ENCODE measurements around the gene SLC38A11.

The SLC38A11 gene

GRCh38 chr2:164913640-164914350 is 41.5 kb downstream of the SLC38A11 start:
- peak; percentile 18 for DNase-seq (ENCODE audit: low spot score)

- no peak for DNase-seq (ENCODE audit: low spot score)
These were observed 42.3 kb downstream of the SLC38A11 start for GRCh38 chr2:164913011-164913410.

DNA sequence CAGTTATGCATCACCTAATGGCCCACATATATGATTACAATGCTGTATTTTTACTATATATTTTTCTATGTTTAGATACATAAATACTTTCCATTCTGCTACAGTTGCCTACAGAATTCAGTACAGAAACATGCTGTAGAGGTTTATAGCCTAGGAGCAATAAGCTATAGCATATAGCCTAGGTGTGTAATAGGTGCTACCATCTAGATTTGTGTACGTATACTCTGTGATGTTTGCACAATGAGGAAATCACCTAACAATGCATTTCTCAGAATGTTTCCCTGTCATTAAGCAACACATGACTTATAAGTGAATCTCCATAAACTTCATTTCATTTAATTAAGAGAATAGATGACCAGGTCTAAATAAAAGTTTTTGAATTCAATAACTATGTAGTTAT is 43.5 kb downstream of the SLC38A11 start:
- no peak for DNase-seq (ENCODE audit: low spot score)

DNA sequence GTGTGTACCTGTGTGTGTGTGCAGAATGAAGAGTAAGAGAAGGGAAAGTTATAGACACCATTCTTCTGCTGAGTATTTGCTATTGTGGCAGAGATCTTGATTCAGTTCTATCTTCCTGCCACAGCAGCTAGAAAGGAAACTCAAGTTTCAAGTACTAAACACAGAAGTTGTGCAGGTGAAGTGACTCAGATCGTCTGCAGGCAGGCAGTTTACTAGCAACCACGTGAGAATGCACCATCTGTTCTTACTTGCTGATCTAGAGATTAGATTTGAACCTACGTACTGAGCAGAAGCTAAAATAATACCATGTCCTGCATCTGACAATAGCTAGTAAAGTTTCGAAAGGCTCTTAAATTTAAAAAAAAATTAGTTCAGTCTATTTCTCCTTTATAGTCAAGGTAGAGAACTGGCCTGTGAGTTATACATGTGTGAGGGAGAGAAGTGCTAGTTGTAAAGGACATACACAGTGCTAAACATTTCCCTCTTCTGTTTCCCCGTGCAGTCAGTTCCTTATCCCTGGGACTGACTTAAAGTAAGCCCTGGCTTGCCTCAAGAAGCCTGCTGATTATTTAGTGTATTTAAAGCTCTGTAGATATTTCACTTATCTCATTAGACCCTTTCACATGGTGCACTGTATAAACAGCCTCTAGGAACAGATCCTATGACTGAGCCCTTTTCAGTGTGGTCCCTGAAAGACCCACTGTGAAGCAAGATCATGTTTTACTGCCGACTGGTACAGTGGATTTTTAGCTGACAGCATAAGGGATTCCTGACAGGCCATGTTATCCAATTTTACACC is 45.0 kb downstream of the SLC38A11 start:
- DNase-seq (ENCODE audit: low spot score), result peak; percentile 9

DNA sequence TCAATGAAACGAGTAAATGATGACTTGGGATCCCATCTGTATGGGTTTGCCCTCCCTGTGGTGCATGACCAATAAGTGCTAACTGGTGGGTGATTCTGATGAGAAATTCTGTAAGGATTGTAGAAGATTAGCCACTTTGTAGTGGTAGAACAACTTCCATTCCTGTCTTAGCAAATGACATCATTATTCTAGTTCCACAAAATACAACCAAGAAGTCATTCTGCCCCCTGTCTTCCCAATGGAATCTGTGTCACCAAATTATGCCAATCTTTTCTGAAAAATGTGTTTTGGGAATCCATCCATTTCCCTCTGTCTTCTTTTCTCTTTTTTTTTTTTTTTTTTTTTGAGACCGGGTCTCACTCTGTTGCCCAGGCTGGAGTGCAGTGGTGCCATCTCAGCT is 48.4 kb downstream of the SLC38A11 start:
- DNase-seq (ENCODE audit: low spot score), result no peak

- DNase-seq (ENCODE audit: low spot score), result no peak
These were observed 50.0 kb downstream of the SLC38A11 start for GRCh38 chr2:164905307-164905706.

DNA sequence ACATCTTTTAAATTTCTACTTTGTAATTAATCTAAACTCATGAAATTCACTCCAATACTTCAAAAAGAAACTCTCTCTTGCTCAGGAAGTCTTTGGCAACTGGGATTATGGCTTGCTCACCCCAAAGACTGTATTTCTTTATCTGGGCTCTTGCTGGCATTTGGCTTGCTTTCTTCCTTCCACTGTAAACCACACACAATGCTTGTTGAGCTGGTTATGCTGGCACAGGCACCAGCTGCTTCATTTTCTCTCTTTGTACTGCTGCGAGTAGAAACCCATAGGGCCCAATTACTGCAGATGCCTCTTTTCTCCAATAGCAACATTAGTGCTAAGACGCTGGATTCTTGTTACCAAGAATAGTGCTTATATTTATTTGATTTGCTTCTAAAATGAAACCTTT is 51.4 kb downstream of the SLC38A11 start:
- no peak for DNase-seq (ENCODE audit: low spot score)

DNA sequence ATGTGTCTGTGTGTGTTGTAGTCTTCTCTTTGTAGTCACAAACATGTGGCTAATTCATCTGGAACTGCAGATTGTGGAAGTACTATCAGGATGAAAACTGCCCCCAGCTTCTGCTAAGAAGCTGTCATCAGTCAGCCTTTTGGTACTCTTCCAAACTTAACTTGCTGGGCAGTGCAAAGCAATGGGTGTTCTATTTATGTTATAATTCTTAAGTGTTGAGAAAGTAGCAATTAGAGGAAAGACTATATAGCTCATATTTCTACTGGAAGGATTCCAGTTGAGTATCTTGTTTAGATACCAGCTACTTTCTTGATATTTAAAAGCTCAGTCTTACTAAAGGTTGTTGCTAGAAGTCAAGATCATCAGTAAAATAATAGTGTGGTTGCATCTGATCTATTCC is 52.1 kb downstream of the SLC38A11 start:
- DNase-seq (ENCODE audit: low spot score), result no peak

- no peak for DNase-seq (ENCODE audit: low spot score)
These were observed 56.2 kb downstream of the SLC38A11 start for GRCh38 chr2:164899121-164899520.

GRCh38 chr2:164898475-164898874 is 56.9 kb downstream of the SLC38A11 start:
- DNase-seq (ENCODE audit: low spot score), result no peak

GRCh38 chr2:164897469-164898260 is 57.7 kb downstream of the SLC38A11 start:
- DNase-seq (ENCODE audit: low spot score), result no peak

GRCh38 chr2:164896634-164897355 is 58.5 kb downstream of the SLC38A11 start:
- peak; percentile 5 for DNase-seq (ENCODE audit: low spot score)

DNA sequence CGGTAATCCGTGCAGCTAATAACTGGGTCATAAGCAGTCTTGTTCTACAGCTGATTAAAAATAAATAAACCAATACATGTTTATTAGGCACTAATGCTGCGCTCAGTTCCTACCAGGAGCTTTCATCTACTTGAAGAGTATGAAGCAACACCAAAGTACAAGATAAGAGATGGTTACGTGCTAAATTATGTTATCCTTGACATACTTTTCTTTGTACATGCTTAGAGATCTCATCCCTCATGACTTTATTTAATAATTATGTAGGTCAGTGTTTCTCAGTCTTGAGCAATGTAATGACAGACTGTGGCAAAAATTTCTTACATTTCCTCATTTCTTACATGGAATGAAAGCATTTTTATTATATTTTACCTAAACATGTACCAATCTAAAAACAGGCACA is 59.1 kb downstream of the SLC38A11 start:
- DNase-seq (ENCODE audit: low spot score), result no peak

DNA sequence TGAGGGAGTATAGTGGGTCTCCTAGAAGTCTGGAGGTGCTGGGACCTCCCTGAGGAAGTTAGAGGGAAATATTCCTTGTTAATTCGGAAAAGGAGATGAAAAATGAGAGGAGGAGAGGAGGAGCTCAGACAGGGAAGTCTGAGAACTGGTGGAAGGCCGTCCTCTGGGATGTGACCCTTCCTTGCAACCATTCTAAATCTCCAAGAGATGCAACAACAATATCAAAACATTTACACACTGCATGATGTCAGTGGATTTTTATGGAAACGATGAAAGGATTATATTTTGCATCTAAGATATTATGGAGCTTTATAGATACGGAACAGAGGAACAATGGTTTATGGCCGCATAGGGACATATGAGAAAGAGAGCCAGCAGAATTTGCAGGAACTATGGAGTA is 63.9 kb downstream of the SLC38A11 start:
- DNase-seq (ENCODE audit: low spot score), result no peak

- DNase-seq (ENCODE audit: low spot score), result no peak
These were observed 64.8 kb downstream of the SLC38A11 start for GRCh38 chr2:164890544-164890943.

DNA sequence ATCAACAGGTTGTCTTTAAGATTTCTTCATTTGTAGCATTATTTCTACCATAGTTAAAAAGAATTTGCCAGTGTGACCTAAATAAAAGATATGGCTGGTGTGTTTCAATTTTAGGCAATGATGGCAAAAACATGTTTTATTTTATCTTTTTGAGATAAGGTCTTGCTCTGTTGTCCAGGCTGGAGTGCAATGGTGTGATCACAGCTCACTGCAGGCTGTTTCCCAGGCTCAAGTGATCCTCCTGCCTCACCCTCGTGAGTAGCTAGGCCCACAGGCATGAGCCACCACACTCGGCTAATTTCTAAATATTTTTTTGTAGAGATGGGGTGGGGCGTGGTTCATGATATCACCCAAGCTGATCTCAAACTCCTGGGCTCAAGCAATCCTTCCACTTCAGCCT is 66.7 kb downstream of the SLC38A11 start:
- DNase-seq (ENCODE audit: low spot score), result no peak

GRCh38 chr2:164887434-164888144 is 67.7 kb downstream of the SLC38A11 start:
- DNase-seq (ENCODE audit: low spot score), result no peak

DNA sequence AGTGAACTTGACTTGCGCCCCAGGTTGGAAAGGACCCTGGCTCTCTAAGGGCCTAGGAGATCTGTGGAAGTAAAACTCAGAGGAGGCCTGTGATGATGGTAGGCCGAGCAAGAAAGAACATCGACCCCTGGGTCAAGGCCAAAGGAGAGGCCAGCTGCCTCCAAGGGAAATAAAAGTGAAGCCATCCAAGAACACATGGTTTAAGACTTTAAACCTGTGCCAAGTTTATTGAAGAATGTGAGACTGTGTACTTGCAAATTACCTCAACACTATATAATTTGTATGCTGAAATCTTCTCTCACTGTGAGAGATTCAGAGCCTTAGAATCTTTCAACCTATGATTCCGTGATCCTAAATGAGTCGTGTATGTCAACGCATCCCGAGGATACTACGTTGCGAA is 73.0 kb downstream of the SLC38A11 start:
- no peak for DNase-seq (ENCODE audit: low spot score)

- DNase-seq (ENCODE audit: low spot score), result no peak
These were observed 73.8 kb downstream of the SLC38A11 start for GRCh38 chr2:164881524-164881923.

DNA sequence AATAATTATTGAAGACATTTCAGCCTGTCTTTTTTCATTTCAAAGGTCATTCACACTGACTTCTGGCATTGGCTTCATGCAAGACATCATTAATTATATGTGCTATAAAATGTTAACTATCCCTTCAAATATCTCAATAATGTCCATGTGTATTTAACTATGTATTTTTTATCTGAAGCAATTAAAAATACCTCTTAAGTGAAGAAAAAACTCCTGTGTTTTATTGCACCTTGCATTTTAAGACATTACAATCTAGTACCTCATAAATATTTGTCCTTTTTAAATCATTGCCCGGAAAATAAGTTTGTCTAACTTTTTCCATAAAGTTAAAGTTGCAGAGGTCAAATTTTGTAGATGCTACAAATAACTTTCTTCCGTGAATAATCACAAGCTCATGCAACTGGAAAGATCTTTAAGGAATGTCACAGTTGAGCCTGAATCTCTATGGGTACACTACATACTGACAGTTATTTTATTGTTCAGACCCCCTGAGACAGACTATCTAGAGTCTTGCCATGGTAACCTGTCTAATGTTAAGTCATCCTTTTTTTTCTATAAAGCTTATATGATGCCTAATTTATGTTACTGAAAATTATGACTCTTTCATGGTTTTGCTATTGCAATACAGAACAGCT is 75.3 kb downstream of the SLC38A11 start:
- DNase-seq (ENCODE audit: low spot score), result no peak

GRCh38 chr2:164877927-164878326 is 77.4 kb downstream of the SLC38A11 start:
- DNase-seq (ENCODE audit: low spot score), result no peak
